Lower leg skin (tissue), 3 donors: ENCODE data around the gene LYSMD2.

Source experiments
- POLR2A ChIP-seq, 2 donors: fragments of 450-650 bp; IDR thresholded peaks; one replicate each; pipeline ENCODE4 v1.6.1; 2016 to 2017; ENCODE audit warnings: antibody characterized with exemption in 2 of 2, mild to moderate bottlenecking in 1 of 2, moderate library complexity in 1 of 2
- TF ChIP-seq, protein P1 (sequence below), 3 donors: fragments of 450-650 bp; IDR thresholded peaks; one replicate each; pipeline ENCODE4 v1.5.1; 2016; ENCODE audit warnings: antibody characterized with exemption in 3 of 3, mild to moderate bottlenecking in 3 of 3, moderate library complexity in 2 of 3

- TF ChIP-seq, protein P1, sequence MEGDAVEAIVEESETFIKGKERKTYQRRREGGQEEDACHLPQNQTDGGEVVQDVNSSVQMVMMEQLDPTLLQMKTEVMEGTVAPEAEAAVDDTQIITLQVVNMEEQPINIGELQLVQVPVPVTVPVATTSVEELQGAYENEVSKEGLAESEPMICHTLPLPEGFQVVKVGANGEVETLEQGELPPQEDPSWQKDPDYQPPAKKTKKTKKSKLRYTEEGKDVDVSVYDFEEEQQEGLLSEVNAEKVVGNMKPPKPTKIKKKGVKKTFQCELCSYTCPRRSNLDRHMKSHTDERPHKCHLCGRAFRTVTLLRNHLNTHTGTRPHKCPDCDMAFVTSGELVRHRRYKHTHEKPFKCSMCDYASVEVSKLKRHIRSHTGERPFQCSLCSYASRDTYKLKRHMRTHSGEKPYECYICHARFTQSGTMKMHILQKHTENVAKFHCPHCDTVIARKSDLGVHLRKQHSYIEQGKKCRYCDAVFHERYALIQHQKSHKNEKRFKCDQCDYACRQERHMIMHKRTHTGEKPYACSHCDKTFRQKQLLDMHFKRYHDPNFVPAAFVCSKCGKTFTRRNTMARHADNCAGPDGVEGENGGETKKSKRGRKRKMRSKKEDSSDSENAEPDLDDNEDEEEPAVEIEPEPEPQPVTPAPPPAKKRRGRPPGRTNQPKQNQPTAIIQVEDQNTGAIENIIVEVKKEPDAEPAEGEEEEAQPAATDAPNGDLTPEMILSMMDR (IDR thresholded peaks at IDR 0.05): no peak
- no peak for TF ChIP-seq POLR2A (IDR thresholded peaks at IDR 0.05)
Observed at GRCh38 chr15:51709031-51709430, 28.4 kb downstream of the LYSMD2 start.
